RWPE1 (cell line): ENCODE measurements around the gene RFC4.
"Not testable (repeated sequence)": the region's sequence is repeated elsewhere in the genome, so short reads cannot be mapped to it uniquely, and the experiment has no call there.

ENCODE experiments used
- CTCF ChIA-PET: fragments of 350-600 bp; sonication (Branson Sonifier 250); formaldehyde crosslinking; extraction: SDS; loops from one replicate; lab custom pipeline; 2021; lab: Yijun Ruan, JAX
- POLR2A ChIA-PET: fragments of 400-600 bp; formaldehyde crosslinking; extraction: SDS; loops from one replicate; lab custom pipeline; 2020; ENCODE audit warnings: antibody characterized with exemption; ENCODE audit not compliant: low non-redundant PET; lab: Yijun Ruan, JAX
- DNase-seq: peaks from one replicate; pipeline ENCODE4 v3.0.0; 2012; ENCODE audit warnings: low spot score
- H3K27ac ChIP-seq: fragments of 450-650 bp; 2 replicates; pipeline ENCODE4 v1.5.1; 2017
- CTCF ChIP-seq: fragments of 450-650 bp; conservative IDR thresholded peaks from 2 replicates; pipeline ENCODE4 v1.5.1; 2017; ENCODE audit warnings: low read depth, mild to moderate bottlenecking

The RFC4 gene

GRCh38 chr3:186825872-186826409 lies 19.7 kb upstream of the RFC4 start:
- H3K27ac ChIP-seq: no peak overlapping the region
- CTCF ChIA-PET: no interaction called here
- DNase-seq: no peak
- no peak for TF ChIP-seq CTCF
- POLR2A ChIA-PET: no interaction called here

- H3K27ac ChIP-seq: no peak overlapping the region
- POLR2A ChIA-PET: no interaction called here
- no peak for DNase-seq
- CTCF ChIA-PET: interaction anchor here (1.5 kb wide), 1 partner anchor 208 kb away, joined by 5 read pairs; no protein-coding TSS in a partner anchor
- no peak for TF ChIP-seq CTCF
Measured at GRCh38 chr3:186825294-186825821, 19.1 kb upstream of the RFC4 start.

DNA sequence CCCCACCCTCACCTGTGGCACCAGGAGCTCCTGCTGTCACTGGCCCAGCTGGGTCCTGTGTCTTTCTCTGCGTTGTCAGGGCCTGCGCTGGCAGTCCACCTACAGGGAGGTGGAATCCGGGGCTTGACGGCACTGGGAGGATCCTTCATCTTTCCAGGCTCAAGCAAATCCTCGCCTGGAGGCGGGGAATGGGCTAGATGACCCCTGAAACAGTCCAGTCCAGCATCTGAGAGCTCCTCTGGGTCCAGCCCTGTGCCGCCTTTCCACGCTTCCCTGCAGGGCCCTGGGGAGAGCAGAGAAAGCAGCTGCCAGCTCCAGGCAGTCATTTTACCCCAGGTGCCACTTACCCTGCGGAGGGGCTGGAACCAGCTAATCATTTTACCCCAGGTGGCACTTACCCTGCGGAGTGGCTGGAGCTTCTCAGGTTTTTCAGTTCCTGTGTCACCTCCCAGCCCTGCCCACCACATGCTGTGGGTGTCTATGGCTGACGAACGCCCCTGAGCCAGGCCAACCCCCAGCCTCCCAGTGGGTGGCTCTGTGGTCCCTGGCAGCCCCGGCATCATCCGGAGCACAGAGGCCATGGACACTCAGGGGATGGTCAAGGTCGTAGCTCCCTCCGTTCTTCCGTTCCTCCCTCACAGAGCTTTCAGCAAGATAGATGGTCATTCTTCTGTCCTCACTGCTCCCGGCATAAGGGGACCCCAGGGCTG lies 18.3 kb upstream of the RFC4 start:
- DNase-seq: no peak
- POLR2A ChIA-PET: no interaction called here
- H3K27ac ChIP-seq: no peak overlapping the region
- CTCF ChIA-PET: interaction anchor here (0.6 to 1.5 kb wide), 2 partner anchors 40 to 208 kb away, joined by 3 to 5 read pairs; no protein-coding TSS in a partner anchor
- no peak for TF ChIP-seq CTCF

GRCh38 chr3:186823386-186823785 lies 17.1 kb upstream of the RFC4 start:
- TF ChIP-seq CTCF: no peak
- ChIA-PET POLR2A (no interaction called here), CTCF (no interaction called here)
- no peak overlapping the region for H3K27ac ChIP-seq
- no peak for DNase-seq

- POLR2A ChIA-PET, DNase-seq, H3K27ac ChIP-seq: not testable (repeated sequence)
- CTCF ChIA-PET: interaction anchor here (0.6 to 1.5 kb wide), 9 partner anchors 18 to 207 kb away, joined by 3 to 17 read pairs (median 4); partner anchors contain the start of gene ST6GAL1
Measured at GRCh38 chr3:186822388-186822759, 16.1 kb upstream of the RFC4 start.

DNA sequence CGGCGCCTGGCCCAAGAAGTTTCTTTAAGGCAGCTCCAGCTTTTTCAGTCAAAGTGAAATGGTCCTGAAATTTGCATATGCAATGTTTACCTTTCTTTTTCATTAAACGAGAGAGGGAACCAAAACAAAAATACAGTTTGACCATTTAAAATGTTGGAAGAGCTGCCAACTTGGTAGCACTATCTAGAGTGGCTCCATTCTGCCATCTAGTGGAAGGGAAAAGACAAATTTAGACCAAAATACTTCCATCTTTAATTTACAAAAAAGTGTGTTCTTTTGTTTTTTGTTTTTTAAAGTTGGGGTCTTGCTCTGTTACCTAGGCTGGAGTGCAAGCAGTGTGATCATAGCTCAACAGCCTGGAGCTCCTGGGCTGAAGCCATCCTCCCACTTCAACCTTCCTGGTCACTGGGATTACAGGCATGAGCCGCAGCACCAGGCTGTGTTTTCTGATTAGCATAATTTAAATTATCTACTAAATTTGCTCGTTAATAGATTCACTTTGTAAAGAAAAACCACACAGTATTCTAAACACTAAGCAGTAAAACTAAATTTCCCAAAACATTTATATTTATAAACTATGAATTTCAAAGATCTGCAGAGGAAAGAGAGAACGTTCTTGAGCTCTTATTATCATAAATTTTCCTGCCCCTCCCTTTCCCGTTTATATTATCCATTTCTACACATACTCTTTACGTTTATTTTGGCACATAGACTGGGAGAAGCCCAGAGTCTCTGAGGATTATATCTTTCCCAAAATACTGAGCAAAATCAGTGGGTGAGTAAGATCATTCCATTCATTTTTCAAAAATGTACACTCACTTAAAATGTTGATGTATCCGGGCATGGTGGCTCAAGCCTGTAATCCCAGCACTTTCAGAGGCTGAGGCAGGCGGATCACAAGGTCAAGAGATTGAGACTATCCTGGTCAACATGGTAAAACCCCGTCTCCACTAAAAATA lies 15.4 kb upstream of the RFC4 start:
- peak; percentile 75 for TF ChIP-seq CTCF
- ChIA-PET CTCF (interaction anchor here (0.5 to 1.5 kb wide), 17 partner anchors 13 to 1415 kb away, joined by 3 to 17 read pairs (median 4); partner anchors contain the start of gene ST6GAL1), POLR2A (no interaction called here)
- DNase-seq: no peak
- H3K27ac ChIP-seq: no peak overlapping the region
